GM20000 (cell line): ENCODE results near the gene ST3GAL5.
A peak's percentile ranks its signal among the peaks of the same experiment; 100 is the strongest.

Experiments
- DNase-seq: peaks from one replicate; pipeline ENCODE4 v3.0.0; 2012; ENCODE audit warnings: low spot score
- CTCF ChIP-seq: IDR thresholded peaks from 2 replicates; pipeline ENCODE4 v1.5.1; 2012; ENCODE audit warnings: mild to moderate bottlenecking, control low read depth; ENCODE audit errors: extremely low read depth, missing control alignments

Gene ST3GAL5

GRCh38 chr2:85851253-85852151, 37.3 kb downstream of the ST3GAL5 start:
- no peak for TF ChIP-seq CTCF
- no peak for DNase-seq

GRCh38 chr2:85850451-85850850, 38.3 kb downstream of the ST3GAL5 start:
- no peak for DNase-seq
- TF ChIP-seq CTCF: no peak

GRCh38 chr2:85847051-85847588, 41.7 kb downstream of the ST3GAL5 start:
- no peak for TF ChIP-seq CTCF
- no peak for DNase-seq

GRCh38 chr2:85846411-85846810, 42.4 kb downstream of the ST3GAL5 start:
- DNase-seq: no peak
- TF ChIP-seq CTCF: no peak

- no peak for DNase-seq
- TF ChIP-seq CTCF: no peak
Measured at GRCh38 chr2:85844486-85844885, 44.3 kb downstream of the ST3GAL5 start.

- no peak for TF ChIP-seq CTCF
Measured at GRCh38 chr2:85843543-85843942, 45.2 kb downstream of the ST3GAL5 start.

GRCh38 chr2:85840091-85840490, 48.7 kb downstream of the ST3GAL5 start:
- DNase-seq: peak; percentile 40
- no peak for TF ChIP-seq CTCF

More at GRCh38 chr2:85843543-85843942, 45.2 kb downstream of the ST3GAL5 start:
- DNase-seq: no peak
